ENCODE results near the gene ATP4B.

The ATP4B gene

GRCh38 chr13:113642563-113642962 is 15.4 kb downstream of the ATP4B start:
- TF ChIP-seq GABPA (IDR thresholded peaks at IDR 0.05; ENCODE audit: low read depth) (no peak), POLR2AphosphoS5 (IDR thresholded peaks at IDR 0.05; ENCODE audit: low read depth) (no peak)
- TF ChIP-seq, protein P1, sequence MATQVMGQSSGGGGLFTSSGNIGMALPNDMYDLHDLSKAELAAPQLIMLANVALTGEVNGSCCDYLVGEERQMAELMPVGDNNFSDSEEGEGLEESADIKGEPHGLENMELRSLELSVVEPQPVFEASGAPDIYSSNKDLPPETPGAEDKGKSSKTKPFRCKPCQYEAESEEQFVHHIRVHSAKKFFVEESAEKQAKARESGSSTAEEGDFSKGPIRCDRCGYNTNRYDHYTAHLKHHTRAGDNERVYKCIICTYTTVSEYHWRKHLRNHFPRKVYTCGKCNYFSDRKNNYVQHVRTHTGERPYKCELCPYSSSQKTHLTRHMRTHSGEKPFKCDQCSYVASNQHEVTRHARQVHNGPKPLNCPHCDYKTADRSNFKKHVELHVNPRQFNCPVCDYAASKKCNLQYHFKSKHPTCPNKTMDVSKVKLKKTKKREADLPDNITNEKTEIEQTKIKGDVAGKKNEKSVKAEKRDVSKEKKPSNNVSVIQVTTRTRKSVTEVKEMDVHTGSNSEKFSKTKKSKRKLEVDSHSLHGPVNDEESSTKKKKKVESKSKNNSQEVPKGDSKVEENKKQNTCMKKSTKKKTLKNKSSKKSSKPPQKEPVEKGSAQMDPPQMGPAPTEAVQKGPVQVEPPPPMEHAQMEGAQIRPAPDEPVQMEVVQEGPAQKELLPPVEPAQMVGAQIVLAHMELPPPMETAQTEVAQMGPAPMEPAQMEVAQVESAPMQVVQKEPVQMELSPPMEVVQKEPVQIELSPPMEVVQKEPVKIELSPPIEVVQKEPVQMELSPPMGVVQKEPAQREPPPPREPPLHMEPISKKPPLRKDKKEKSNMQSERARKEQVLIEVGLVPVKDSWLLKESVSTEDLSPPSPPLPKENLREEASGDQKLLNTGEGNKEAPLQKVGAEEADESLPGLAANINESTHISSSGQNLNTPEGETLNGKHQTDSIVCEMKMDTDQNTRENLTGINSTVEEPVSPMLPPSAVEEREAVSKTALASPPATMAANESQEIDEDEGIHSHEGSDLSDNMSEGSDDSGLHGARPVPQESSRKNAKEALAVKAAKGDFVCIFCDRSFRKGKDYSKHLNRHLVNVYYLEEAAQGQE (IDR thresholded peaks at IDR 0.05; ENCODE audit: insufficient replicate concordance, low read depth): no peak
- Histone ChIP-seq H3K27ac (replicated peaks) (no peak overlapping the region), H3K4me3 (replicated peaks; ENCODE audit: insufficient read depth, low read length) (no peak overlapping the region), H3K27me3 (ENCODE audit: insufficient read depth, poor library complexity, severe bottlenecking) (no peaks in the 10 kb centered on the region)
- no peak for DNase-seq (ENCODE audit: low read depth in 1 of 2, low spot score in 1 of 2)

GRCh38 chr13:113641426-113641825 is 16.6 kb downstream of the ATP4B start:
- H3K27me3 ChIP-seq (ENCODE audit: insufficient read depth, poor library complexity, severe bottlenecking): no peaks in the 10 kb centered on the region
- H3K27ac ChIP-seq (replicated peaks): no peak overlapping the region
- H3K4me3 ChIP-seq (replicated peaks; ENCODE audit: insufficient read depth, low read length): no peak overlapping the region
- no peak for DNase-seq (ENCODE audit: low read depth in 1 of 2, low spot score in 1 of 2)
- TF ChIP-seq, protein P2, sequence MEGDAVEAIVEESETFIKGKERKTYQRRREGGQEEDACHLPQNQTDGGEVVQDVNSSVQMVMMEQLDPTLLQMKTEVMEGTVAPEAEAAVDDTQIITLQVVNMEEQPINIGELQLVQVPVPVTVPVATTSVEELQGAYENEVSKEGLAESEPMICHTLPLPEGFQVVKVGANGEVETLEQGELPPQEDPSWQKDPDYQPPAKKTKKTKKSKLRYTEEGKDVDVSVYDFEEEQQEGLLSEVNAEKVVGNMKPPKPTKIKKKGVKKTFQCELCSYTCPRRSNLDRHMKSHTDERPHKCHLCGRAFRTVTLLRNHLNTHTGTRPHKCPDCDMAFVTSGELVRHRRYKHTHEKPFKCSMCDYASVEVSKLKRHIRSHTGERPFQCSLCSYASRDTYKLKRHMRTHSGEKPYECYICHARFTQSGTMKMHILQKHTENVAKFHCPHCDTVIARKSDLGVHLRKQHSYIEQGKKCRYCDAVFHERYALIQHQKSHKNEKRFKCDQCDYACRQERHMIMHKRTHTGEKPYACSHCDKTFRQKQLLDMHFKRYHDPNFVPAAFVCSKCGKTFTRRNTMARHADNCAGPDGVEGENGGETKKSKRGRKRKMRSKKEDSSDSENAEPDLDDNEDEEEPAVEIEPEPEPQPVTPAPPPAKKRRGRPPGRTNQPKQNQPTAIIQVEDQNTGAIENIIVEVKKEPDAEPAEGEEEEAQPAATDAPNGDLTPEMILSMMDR (IDR thresholded peaks at IDR 0.05; ENCODE audit: insufficient read depth, low read length): no peak
- TF ChIP-seq, protein P1 (IDR thresholded peaks at IDR 0.05; ENCODE audit: insufficient replicate concordance, low read depth): no peak
- TF ChIP-seq GABPA (IDR thresholded peaks at IDR 0.05; ENCODE audit: low read depth) (no peak), SPI1 (IDR thresholded peaks at IDR 0.05; ENCODE audit: borderline replicate concordance, low read depth) (no peak), POLR2AphosphoS5 (IDR thresholded peaks at IDR 0.05; ENCODE audit: low read depth) (no peak)

- no peak for DNase-seq (ENCODE audit: low read depth in 1 of 2, low spot score in 1 of 2)
- TF ChIP-seq POLR2AphosphoS5 (IDR thresholded peaks at IDR 0.05; ENCODE audit: low read depth) (no peak), GABPA (IDR thresholded peaks at IDR 0.05; ENCODE audit: low read depth) (no peak), SPI1 (IDR thresholded peaks at IDR 0.05; ENCODE audit: borderline replicate concordance, low read depth) (no peak)
- TF ChIP-seq, protein P2 (IDR thresholded peaks at IDR 0.05; ENCODE audit: insufficient read depth, low read length): no peak
- TF ChIP-seq, protein P1 (IDR thresholded peaks at IDR 0.05; ENCODE audit: insufficient replicate concordance, low read depth): no peak
- H3K27ac ChIP-seq (replicated peaks): no peak overlapping the region
Observed at GRCh38 chr13:113639616-113640262, 18.3 kb downstream of the ATP4B start.

More at GRCh38 chr13:113639616-113640262, 18.3 kb downstream of the ATP4B start:
- Histone ChIP-seq H3K27me3 (ENCODE audit: insufficient read depth, poor library complexity, severe bottlenecking) (no peaks in the 10 kb centered on the region), H3K4me3 (replicated peaks; ENCODE audit: insufficient read depth, low read length) (no peak overlapping the region)

Data from HL-60 (cell line).